GM21381 (cell line): ENCODE measurements around the gene TBC1D21.

ENCODE experiments used
- ATAC-seq: cut with Tn5 transposase; IDR thresholded peaks from one replicate; pipeline ENCODE4 v1.9.1; 2021; ENCODE audit warnings: mild to moderate bottlenecking, moderate library complexity; ENCODE audit not compliant: unreplicated experiment

TBC1D21 gene

GRCh38 chr15:73858062-73858461 is 15.3 kb upstream of the TBC1D21 start:
- ATAC-seq = no peak

DNA sequence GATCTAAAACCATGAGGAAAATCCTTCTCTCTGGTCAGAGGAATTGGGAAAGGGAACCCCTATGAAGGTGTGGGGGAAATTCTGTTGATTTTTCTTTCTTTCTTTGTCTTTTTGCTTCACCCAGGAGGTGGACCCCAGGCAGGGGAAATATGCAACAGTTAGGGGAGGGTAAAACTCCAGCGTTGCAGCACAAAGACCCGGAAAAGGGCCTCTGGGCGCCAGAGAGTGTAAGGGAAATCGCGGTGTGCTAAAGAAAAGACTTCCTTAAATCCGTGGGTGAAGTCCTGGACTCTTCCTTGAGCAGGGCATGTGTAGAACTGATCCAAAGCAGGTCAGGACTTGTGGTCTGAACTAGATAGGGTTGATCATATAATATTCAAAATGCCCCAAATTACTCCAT is 11.1 kb upstream of the TBC1D21 start:
- ATAC-seq = no peak

- ATAC-seq = no peak
Measured at GRCh38 chr15:73865379-73865778, 8.0 kb upstream of the TBC1D21 start.

DNA sequence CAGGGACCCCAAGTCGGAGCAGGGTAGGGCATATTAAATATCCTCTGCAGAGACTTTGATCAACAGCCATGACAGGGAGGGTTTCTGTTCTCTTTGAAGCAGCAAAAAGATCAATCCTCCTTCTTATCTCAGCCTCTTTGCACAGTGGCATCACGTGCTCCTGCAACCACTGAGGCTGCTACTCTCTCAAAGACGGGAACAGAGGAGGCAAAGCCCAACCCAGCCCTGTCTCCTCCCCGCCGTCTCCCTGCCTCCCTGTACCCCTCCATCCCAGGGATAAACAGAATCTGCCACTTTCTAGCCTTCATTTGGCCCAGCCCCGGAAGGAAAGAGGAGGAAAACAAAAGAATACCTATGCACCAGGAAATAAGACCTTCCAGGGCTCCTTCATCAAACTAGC is 7.5 kb upstream of the TBC1D21 start:
- ATAC-seq = no peak

GRCh38 chr15:73866481-73866880 is 6.9 kb upstream of the TBC1D21 start:
- ATAC-seq = no peak

DNA sequence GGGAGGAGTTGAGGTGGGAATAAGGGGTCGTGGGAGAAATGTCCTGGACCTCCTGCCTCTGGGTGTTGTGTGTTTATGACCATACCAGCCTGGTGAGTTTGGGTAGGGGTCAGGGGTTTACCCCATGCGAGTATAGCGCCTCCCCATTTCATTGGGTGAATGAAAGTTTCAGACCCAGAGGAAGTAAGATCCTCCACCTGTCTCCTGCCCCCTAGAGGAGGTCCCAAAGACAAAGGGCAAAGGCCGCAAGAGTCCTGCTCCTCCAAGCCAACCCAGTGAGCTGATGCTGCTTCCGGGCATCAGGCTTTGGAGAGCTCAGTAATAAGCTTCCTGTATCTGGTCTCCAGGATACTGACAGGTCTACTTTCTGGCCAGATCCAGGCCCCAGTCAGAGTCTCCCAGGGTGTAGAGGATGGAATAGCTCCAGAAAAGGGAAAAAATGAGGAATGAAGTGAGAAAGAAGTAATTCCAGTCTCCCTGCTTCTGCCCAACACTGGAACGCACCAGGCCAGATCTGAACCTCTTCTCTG is 6.4 kb upstream of the TBC1D21 start:
- ATAC-seq = no peak

DNA sequence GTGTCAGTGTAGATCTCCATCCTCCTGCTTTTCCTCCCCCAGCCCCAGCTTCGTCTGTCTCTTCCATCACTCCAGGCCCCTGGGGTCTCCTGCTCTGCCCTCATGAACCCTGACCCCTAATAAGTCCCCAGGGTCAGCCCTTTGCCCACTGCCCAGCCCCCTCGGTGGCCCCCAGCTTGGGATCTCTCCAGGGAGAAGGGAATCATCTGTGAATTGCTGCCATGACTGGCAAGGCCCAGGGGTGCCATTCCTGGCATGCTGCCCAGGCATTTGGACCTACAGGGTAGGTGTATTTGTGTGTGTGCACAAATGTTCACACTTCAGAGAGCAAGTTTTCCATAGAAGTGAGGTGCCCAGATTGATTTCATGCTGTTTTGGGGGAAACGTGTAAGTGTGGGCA is 5.9 kb upstream of the TBC1D21 start:
- ATAC-seq = no peak

- ATAC-seq = no peak
Measured at GRCh38 chr15:73867956-73868355, 5.4 kb upstream of the TBC1D21 start.

DNA sequence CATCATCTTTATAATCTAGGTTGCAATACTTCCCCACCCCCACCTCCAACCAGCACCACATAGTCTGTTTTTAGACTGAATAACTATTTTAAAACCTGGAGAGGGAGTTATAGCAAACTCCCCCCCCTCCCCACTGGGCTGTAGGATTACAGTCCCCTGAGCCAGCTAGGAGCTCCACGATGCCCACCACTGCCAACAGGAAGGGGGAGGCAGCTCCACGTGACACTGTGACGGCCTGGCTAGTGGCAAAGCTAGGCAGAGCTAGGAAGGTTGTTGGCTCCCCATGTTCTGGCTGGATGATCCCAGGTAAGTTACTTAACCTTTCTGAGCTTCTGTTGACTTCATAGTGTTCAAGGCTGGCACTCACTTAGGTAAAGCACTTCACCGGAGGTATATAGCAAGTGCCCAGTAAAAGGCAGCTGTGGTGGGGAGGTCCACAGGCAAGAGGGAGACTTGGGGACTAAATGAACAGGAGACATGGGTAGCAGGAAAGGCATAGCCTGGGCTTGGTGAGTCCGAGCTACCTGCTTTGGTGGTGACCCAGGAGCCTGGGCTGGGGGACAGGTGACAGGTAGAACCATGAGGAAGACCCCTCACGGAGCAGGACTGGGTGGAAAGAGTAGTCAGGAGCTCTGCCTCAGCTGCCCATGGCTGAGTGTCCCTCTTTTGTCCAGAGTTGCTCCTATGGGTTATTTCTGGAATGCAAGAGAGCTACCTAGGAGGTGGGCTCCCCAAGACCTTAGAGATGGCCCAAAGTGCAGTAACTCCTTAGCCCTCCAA is 4.0 kb upstream of the TBC1D21 start:
- no peak for ATAC-seq

DNA sequence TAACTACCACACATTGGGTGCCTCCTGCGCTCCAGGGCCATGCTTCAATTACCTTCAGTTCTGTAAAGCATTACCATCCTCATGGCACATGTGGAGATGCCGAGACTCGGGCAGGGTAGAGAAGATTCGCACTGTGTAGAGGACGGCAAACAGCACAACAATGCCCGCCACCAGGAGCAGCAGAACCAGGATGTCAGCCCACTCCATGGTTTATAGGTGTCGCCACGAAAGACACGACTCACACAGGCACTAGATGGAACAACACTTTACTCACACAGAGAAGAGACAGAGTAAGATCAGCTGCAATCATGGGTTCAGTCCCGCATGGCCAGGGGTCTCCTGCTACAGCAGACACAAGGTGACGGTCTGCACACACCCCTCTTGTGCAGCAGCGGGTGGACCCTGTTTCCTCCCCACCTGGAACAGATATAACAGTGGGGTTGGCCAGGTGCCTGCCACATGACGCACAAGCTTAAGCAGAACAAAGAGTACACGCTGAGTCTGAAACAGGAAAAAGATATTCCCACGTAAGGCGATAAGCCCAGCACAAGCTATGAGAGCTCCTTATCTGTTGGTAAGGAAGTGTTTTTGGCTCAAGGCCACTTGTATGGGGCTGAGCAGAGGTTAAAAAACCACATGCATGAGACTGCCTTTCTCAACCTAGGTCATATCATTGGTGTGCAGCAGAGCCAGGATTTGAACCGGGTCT is 2.5 kb upstream of the TBC1D21 start:
- no peak for ATAC-seq

- no peak for ATAC-seq
Measured at GRCh38 chr15:73872346-73872745, 1.0 kb upstream of the TBC1D21 start.

DNA sequence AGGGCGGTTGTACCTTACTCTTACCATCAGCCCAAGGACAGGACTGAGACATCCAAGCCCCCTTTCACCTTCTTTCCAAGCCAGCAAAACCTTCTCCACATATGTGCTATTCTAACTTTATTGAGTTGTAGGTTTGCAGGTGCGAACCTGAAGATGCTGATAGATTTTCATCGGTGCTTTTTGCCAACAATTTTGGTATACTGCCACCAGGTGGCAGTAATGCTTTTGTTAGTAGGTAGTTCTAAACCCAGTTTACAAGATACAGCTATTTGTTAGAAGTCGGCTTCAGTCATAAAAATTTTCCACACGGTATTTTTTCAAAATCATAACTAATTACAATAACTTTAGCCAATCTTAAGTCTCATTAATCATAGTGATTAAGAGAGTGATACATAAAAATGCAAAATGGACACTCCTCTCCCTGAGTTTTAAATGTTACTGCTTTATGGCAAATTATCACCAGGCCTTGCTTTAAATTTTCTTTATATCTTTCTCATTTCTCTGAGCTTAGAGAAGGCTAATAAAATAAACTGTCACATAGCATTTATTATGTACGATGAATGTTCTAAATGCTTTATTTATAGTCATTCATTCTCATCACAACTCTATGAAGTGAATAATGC is 636 bp downstream of the TBC1D21 start:
- no peak for ATAC-seq

- no peak for ATAC-seq
Measured at GRCh38 chr15:73879426-73879825, 6.1 kb downstream of the TBC1D21 start.

DNA sequence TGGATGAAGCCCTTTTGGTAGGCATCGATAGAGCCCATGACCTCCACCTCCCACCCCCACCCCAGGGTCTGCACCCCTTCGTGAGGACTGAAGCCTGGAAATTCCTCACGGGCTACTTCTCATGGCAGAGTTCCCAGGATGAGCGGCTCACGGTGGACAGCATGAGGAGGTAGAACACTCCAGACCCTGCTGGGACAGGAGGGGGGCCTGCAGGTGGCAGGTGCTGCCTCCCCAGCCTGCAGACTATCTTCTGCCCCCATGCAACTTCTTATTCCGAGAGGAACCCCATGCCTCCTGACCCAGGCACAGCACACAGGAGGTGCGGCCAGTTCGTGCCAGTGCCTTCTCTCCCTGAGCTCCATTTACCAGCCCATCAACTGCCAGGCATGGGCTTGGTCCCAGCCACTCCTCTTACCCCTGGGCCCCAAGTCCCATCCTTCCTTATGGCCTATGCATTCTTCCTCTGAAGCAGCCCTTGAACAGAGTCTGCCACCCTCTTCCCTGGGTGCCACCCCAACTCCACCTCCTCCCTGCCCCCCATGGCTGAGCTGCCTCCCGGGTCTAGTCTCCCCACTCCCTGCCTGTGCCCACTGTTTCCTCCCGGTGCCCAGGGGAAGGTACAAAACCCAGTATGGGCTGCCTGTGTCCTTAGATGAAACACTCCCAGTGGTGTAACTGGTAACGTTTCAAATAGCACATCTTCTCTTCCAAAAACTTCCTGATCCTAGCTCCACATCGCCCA is 8.4 kb downstream of the TBC1D21 start:
- ATAC-seq = no peak

- no peak for ATAC-seq
Measured at GRCh38 chr15:73882761-73883419, 9.5 kb downstream of the TBC1D21 start.

- no peak for ATAC-seq
Measured at GRCh38 chr15:73884159-73884558, 10.8 kb downstream of the TBC1D21 start.

GRCh38 chr15:73885954-73886700 is 12.8 kb downstream of the TBC1D21 start:
- ATAC-seq = no peak

- no peak for ATAC-seq
Measured at GRCh38 chr15:73886717-73887345, 13.5 kb downstream of the TBC1D21 start.

- ATAC-seq = no peak
Measured at GRCh38 chr15:73887481-73887880, 14.1 kb downstream of the TBC1D21 start.
